Measurements from ENCODE around the gene CTSW.
"Not testable (repeated sequence)": the region's sequence is repeated elsewhere in the genome, so short reads cannot be mapped to it uniquely, and the experiment has no call there.

Gene CTSW

GRCh38 chr11:65886826-65887722 is 7.4 kb downstream of the CTSW start:
- no peak for DNase-seq (ENCODE audit: low spot score)

GRCh38 chr11:65887723-65888162 is 8.1 kb downstream of the CTSW start:
- DNase-seq (ENCODE audit: low spot score) = no peak

- DNase-seq (ENCODE audit: low spot score) = peak; percentile 95
These were observed 8.7 kb downstream of the CTSW start, which contains the start of gene FIBP for GRCh38 chr11:65888163-65888814. Gene FIBP (minus strand): TSS chr11:65888471. CDS start chr11:65888418, 53 bp downstream.

- DNase-seq (ENCODE audit: low spot score) = peak; percentile 98
These were observed 10.9 kb downstream of the CTSW start, which contains the start of gene CCDC85B for GRCh38 chr11:65890324-65891218. Gene CCDC85B (plus strand): TSS chr11:65890673. CDS start chr11:65890784, 111 bp downstream.

- no peak for DNase-seq (ENCODE audit: low spot score)
These were observed 11.8 kb downstream of the CTSW start for GRCh38 chr11:65891219-65892136.

GRCh38 chr11:65892137-65892540 is 12.5 kb downstream of the CTSW start:
- DNase-seq (ENCODE audit: low spot score) = not testable (repeated sequence)

GRCh38 chr11:65892661-65893317 is 13.2 kb downstream of the CTSW start:
- DNase-seq (ENCODE audit: low spot score) = no peak

GRCh38 chr11:65894034-65894591 is 14.5 kb downstream of the CTSW start:
- no peak for DNase-seq (ENCODE audit: low spot score)

GRCh38 chr11:65895482-65895981 is 15.9 kb downstream of the CTSW start:
- no peak for DNase-seq (ENCODE audit: low spot score)

GRCh38 chr11:65896034-65896999 is 16.7 kb downstream of the CTSW start:
- no peak for DNase-seq (ENCODE audit: low spot score)

- no peak for DNase-seq (ENCODE audit: low spot score)
These were observed 17.4 kb downstream of the CTSW start for GRCh38 chr11:65897020-65897471.

GRCh38 chr11:65898656-65899355 is 19.2 kb downstream of the CTSW start:
- DNase-seq (ENCODE audit: low spot score) = no peak

GRCh38 chr11:65899356-65900124 is 19.9 kb downstream of the CTSW start:
- peak; percentile 61 for DNase-seq (ENCODE audit: low spot score)

GRCh38 chr11:65900125-65900898 is 20.7 kb downstream of the CTSW start, which contains the start of gene FOSL1:
Gene FOSL1 (minus strand): TSS chr11:65900388. CDS start chr11:65900339, 49 bp downstream.
- peak; percentile 95 for DNase-seq (ENCODE audit: low spot score)

GRCh38 chr11:65900899-65901180 is 21.2 kb downstream of the CTSW start:
- no peak for DNase-seq (ENCODE audit: low spot score)

GRCh38 chr11:65903068-65903481 is 23.4 kb downstream of the CTSW start:
- DNase-seq (ENCODE audit: low spot score) = no peak

All from CD4-positive, alpha-beta T cell treated with Interleukin-2 at 100 ng/mL for 4 hours (primary cell).